MV-4-11 (cell line): Measurements from ENCODE around the gene TMEM178B.
"Not testable (repeated sequence)": the region's sequence is repeated elsewhere in the genome, so short reads cannot be mapped to it uniquely, and the experiment has no call there.

ENCODE experiments used
- DNase-seq: peaks from one replicate; lab custom pipeline; 2025; lab: John Stamatoyannopoulos, UW

TMEM178B gene

DNA sequence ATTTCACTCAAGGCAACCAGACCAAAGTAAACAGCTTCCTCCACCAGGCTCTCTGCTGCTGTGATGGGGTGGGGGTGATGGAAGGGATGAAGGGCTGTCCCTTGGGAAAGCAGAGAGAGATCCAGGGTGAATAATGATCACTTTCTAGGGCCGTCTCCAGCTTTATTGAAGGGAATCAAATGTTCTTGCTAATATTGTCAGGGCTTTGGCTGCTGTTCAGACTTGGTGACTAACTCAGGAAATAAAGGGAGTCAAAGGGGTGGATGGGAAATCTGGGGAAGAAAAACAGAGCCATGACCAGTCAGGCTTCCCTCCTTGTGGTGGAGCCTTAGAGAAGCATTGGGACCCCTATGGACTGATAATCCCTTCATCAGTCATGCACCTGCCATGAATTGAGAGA is 281.2 kb downstream of the TMEM178B start:
- DNase-seq: no peak

DNA sequence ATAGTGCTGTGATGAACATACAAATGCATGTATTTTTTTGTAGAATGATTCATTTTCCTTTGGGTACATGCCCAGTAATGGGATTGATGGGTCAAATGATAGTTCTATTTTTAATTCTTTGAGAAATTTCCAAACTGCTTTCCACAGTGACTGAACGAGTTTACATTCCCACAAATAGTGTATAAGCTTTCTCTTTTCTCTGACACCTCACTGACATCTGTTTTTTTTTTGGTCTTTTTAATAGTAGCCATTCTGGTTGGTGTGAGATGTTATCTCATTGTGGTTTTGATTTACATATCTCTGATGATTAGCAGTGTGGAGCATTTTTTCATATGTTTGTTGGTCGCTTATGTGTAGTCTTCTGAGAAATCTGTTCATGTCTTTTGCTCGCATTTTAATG is 282.3 kb downstream of the TMEM178B start:
- DNase-seq: no peak

DNA sequence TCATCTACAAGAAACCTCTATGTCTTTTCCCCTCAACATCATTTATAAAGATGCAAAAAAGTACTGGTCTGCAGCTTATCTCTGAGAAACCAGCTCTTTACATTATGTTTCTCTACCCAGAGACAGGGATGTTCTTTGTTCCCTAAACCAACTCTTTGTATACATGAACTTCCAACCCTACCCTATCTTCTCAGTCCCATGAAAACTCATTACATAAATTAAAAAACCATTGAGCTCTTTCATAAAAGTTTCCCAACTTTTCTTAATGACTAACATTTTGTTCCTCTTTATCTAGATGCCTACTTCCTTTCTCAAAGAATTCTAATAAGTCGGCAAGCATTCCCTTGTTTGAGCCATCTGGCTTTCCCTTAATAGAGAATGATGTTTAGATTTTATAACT is 284.5 kb downstream of the TMEM178B start:
- DNase-seq: no peak

DNA sequence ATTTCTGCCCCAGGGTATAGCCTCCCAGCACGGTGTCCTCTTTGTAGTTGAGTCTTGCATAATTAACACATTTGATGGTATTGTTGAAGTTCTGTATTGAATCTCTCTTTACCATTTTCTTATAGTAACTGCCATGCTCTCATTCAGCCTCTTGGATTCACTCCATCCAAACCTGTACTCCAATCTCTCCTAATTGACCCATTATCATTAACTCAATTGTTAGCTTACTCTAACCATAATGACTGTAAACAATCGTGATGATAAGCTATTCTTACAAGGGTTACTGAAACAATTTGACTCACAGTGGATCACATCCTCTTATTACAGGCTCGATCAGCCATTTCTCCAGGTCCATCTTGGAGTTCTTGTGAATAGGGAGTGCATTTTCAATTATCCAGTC is 285.4 kb downstream of the TMEM178B start:
- no peak for DNase-seq

DNA sequence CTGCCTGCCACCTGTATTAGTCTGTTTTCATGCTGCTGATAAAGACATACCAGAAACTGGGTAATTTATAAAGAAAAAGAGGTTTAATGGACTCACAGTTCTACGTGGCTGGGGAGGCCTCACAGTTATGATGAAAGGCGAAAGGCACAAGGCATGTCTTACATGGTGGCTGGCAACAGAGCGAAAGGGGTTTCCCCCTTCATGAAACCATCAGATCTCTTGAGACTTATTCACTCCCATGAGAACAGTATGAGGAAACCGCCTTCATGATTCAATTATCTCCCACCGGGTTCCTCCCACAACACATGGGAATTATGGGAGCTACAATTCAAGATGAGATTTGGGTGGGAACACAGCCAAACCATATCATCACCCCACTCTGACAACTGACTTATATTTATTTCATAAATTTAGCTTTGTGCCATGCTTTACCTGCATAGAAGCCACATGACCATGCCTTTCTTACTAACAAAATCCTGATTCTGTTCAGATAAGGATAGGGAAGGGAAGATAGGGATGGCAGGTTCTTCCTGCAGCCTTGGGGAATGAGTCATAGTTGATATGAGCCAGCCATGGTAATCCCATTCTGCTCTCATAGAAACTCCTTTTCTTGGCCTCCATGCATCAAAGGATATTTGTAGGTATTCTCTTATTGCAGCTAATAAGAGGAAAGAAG is 286.0 kb downstream of the TMEM178B start:
- DNase-seq: no peak

DNA sequence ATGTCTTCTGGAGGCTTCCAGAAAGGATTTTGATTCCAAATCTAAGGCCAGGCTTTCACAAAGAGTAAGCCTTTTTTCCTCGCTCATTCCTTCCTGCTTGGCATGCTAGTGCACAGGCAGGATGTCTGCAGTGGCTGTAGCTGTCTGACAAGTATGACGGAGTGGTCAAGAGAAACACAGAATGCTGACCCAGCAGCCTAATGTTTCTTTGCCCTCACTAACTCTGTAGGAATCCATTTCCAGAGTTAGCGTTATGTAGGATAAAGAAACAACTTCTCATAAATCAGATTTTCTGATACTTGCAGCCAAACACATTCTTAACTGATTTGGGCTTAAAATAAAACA is 286.5 kb downstream of the TMEM178B start:
- no peak for DNase-seq

DNA sequence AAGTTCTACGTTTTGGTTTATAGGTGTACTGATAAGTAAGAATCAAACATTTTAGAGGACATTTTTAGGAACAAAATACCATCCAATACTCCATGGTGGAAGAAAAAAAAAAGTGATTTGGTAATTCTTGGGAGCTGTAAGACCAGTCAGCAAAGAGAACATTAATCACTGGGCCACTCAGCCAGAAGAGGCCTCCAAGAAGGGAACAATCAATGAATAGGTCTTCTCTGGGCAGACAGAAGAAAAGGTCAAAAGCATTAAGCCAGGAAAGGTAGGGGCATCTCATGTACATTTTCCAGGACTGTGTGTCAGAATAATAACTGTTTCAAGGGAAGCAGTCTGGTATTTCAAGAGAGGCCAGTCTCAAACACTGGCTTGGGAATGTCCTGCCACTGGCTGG is 286.9 kb downstream of the TMEM178B start:
- DNase-seq: no peak

DNA sequence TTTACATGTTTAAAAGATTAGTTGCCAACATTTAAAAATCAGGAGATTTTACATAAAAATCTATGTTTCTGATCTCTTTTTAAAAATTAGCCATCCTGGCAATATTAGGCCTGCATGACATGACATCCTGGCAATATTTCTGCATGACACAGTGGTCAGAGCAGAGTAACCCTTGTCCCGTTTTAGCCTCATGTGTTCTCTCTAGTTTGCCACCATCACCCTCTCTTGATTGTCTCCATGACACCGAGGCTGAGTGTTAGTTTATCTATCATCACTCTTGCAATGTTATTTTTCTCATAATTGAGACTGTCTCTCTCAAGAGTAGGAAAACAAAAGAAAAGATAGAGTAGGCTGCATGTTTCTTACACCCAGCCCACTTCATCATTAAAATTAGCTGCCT is 287.6 kb downstream of the TMEM178B start:
- DNase-seq: no peak

DNA sequence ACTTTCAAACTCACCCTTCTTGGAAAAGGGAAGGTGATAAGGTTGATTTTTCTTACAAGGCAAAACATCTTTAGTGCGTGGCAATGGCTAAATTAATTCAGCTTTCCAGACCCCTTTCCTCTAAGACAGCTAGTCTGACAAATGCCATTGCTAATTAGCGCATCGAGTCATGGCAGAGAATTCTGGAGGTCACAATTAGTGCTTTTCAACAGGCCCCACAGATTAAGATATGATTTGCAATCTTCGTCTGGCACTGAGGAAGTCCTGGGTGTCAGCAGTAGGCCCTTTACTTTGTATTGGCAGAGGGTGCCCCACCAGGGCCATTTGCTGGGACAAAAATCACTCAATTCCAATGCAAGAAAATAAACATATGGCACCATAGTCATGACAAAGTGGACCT is 288.1 kb downstream of the TMEM178B start:
- no peak for DNase-seq

DNA sequence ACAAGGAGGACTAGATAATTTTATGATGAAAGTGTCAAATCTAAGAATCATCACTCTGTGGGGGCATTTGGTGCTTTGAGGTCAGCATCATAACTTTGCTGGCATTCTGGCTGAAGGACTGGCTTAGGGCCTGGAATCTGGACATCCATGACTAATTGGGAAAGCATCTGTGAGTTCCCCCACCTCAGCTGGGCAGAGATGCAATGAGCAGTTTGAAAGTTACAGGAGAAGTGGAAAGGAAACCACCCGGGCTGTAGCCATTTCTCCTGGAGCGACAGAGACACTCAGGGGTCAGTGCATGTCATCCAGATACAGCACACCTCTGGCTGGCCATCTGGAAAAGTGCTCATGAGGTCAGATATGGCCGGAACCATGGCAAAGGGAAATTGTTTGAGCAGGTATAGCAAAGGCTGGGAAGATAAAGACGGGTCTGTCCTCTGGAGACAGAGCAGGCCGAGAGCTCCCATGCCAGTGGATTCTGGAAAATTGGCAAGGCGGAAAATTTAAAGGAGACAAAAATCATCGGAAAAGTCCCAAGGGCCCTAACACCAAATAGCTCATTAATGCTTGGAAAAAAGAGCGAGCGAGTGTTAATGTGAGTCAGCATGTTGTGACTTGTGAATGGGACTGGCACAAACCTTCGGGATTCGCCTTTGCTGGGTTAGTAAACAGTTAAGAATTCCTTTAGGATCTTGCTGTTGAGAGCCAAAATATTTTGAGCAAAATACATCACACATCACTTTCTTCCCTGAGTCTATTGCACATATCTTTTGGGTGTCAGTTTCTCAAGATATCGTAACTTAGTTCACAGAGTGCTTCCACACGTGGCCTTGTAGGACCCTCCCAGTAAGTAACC is 288.9 kb downstream of the TMEM178B start:
- DNase-seq: no peak

DNA sequence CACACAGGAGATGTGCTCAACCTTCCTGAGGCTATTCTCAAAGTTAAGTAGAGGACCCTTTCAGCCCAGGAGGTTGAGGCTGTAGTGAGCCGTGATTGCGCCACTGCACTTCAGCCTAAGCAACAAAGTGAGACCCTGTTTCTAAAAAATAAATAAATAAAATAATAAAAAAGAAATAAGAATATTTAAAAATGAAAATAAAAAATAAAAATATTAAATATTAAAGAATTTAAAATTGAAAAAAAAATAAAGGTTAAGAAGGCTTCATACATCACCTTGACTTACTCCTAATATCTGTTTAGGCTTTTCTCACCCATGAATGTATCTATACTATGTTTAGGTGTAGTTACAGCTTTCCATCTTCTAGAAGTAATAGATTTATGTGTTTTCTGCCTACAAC is 289.9 kb downstream of the TMEM178B start:
- no peak for DNase-seq

DNA sequence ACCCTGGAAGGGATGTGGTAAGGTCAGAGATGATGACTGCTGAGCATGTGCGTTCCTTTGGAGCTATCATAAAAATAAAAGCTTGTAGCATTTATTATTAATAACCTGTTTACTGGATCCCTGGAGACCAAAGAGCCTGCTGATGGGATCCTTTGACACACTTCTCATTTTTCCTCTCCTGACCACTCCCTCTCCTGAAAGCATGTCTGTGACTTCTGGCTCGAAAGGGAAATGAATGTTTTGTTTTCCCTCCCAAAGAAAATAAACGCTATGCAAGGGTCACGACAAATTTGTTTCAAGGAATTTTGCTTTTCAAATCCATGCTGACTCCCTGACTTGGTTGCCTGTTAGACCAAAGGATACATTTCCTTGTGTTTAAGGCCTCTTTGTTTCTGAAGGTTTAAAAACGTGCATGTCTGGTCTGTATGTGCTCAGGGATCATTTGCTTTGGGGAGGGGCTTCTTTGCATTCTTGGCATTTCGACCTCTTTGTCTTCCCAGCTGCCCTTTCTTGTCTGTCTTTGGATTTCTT is 292.3 kb downstream of the TMEM178B start:
- no peak for DNase-seq

DNA sequence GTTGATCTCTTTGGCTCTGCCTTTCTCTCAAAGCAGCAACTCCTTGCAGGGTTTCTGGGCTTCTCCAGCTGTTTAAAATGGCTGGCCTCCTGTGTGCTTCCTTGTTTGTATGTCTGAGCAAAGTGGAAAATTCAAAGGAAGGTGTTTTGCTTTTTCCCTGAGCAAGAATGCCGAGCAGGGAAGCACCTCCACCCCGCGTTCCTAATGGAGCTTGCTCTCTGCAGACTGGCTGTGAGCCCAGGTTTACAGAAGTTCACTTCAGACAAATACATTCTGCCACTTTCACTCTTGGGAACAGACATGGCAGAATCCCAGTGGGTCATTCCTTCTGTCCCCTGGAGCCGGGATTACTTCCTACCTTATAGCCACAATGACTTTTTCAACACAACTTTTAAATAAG is 295.6 kb downstream of the TMEM178B start:
- no peak for DNase-seq

DNA sequence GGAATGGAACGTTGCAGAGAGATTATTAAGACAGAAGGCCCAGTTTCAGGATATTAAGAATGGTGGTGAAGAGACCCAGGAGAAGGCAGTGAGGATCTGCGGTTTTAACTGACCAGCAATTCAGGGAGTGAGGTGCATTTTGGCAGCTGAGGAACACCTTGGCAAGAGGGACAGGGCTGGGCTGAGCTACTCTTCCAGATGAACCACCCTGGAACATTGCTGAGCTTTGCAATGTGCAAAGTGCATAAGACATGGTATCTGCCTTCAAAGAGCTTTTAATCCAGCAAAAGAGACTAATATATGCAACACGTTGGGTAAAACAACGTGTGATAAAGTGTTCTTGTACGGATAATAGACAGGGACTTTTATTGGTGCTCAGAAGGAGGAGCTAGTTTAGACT is 296.3 kb downstream of the TMEM178B start:
- no peak for DNase-seq

DNA sequence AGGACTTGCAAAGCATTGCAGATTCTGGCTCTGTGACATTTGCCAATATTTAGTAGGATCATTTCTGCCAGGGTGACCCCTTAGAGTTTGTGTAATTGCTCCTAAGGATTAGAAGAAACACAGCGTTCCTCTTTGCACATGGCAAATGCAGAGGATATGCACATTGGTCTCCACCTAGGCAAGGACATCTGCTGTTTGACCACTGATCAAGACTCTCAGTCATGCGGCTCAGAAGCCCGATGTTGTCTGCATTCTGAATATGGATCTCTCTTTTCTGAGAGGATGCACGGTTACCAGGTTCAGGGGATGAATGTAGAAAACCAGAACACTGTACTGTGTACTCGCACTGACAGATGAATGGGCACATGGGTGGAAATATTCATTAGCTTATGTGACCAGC is 296.8 kb downstream of the TMEM178B start:
- no peak for DNase-seq

DNA sequence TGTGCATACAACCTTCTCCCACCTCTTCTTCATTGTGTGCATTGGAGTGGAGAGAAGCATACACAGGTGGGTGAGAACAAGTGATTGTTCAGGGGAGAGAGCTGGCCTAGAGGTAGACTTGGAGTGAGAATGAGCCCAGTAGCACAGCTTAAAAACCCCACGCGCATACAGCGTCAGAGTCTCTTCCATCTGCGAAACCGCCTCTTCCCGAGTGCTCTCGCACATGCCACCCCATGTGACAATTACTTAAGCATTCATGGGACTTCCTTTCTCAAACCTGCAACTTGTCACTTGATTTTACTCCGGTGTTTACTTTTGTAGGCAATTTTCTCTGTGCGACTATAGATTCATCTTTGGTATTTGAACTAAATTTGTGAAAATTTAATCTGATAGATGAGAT is 300.6 kb downstream of the TMEM178B start:
- no peak for DNase-seq

DNA sequence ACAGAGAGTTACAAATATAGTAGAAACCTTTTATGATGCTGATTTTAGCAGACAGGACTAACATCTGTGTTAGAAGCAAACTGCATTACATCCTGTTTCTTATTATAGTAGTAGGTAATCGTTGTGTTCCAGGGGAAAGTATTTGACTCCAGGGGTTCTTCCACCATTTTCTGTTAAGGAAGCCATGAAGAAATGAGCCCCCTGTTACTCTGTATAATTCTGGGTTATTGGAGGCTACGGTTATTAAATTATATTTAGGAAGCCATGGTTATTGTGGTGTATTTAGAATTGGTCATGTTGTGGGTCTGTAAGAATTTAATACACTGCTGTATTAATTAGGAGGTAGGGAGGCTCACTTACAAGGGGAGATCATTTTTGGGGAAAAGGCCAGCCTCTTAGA is 301.6 kb downstream of the TMEM178B start:
- DNase-seq: no peak

DNA sequence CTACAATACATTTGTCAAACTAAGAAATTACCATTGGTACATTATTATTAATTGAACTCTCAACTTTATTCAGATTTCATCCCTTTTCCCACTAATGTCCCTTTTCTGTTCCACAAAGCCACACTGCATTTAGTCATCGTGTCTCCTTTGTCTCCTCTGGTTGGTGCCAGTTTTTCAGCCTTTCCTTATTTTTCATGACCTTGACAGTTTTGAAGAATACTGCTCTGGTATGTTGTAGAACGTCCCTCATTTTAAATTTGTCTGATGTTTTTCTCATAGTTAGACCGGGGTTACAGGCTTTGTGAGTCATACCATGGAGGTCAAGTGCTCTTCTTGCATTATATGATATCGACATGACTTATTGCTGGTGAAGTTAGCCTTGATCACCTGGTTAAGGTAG is 304.0 kb downstream of the TMEM178B start:
- DNase-seq: no peak

DNA sequence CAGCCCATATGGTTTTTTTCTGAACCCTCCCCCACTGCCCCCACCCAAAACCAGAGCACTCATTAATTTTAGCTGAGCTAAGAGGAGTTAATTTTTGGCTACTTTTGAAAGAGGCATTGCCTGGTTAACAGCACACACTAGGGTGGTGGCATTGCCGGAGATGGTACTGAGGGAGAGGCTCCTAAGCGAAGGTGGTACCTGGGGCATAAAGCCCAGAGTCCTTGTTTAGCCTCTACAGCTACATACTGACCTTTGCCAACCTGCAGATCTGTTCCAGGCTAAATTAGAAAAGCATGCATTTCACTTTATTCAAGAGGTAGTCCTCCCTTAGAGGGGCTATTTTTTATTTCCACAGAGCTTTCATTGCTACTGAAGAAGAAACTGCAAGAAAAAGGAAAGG is 304.5 kb downstream of the TMEM178B start:
- DNase-seq: no peak

DNA sequence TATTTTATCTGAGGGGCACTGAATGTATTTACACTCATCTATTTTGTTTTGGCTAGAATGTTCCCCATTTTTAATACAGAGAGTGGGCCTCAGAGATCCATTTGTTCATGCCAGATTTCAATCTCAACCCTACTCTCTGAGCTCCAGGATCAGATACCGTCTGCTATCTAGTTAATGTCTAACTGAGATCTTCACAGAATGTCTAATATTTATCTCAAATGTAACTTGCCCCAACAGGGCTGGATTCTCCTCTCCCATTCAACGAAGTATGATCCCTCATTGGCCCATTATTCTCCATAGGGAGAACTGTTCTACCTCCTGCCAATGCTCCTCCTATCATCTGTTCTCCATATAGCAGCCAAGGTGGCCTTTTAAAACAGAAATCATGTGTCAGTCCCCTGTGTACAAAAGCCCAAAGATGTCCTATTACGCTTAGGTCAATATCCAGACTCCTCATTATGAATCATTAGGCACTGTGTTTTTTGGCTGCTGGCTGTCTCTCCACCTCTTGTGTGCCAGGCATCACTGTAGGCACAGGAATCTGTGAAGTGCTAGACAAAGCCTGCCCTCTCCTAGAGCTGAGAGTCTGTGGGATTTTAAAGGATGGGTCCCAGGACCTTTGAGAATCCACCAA is 308.0 kb downstream of the TMEM178B start:
- no peak for DNase-seq

DNA sequence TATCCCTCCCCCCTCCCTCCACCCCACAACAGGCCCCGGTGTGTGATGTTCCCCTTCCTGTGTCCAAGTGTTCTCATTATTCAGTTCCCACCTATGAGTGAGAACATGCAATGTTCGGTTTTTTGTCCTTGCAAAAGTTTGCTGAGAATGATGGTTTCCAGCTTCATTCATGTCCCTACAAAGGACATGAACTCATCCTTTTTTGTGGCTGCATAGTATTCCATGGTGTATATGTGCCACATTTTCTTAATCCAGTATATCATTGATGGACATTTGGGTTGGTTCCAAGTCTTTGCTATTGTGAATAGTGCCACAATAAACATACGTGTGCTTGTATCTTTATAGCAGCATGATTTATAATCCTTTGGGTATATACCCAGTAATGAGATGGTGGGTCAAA is 309.5 kb downstream of the TMEM178B start:
- DNase-seq: not testable (repeated sequence)

DNA sequence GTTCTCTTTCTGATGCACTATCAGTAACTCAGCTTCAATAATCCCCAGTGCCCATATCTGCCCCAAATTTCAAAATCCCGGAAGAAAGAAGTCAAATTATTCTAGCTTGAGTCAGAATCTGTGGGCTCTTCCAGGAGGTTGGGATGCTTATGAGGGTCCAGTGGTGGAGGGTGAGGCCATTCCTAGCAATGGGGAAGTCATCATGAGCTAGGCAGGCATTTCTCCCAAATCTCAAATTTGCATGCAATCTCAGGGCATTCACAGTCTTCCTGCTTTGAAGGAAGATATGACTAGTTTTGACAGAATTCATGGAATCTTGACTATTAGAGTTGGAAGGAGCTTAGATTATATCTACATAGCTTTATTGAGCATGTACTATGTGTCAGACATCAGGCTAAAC is 313.0 kb downstream of the TMEM178B start:
- DNase-seq: no peak
